IPS-18a (cell line): ENCODE measurements around the gene NOX4.
"Not testable (repeated sequence)": the region's sequence is repeated elsewhere in the genome, so short reads cannot be mapped to it uniquely, and the experiment has no call there.

Source experiments
- H3K27ac ChIP-seq: one replicate; pipeline ENCODE4 v1.5.1; 2013; ENCODE audit warnings: low read length
- H3K27me3 ChIP-seq: one replicate; pipeline ENCODE4 v1.6.1; 2013; ENCODE audit warnings: mild to moderate bottlenecking, low read length; ENCODE audit not compliant: control insufficient read depth, insufficient read depth
- H3K36me3 ChIP-seq: one replicate; pipeline ENCODE4 v1.6.1; 2013; ENCODE audit warnings: low read depth, low read length; ENCODE audit not compliant: control insufficient read depth
- H3K4me1 ChIP-seq: one replicate; pipeline ENCODE4 v1.6.1; 2013; ENCODE audit warnings: low read depth, low read length; ENCODE audit not compliant: control insufficient read depth
- H3K4me3 ChIP-seq: one replicate; pipeline ENCODE4 v1.5.1; 2013; ENCODE audit warnings: low read length
- H3K9ac ChIP-seq: one replicate; pipeline ENCODE4 v1.6.1; 2013; ENCODE audit warnings: mild to moderate bottlenecking, low read length, moderate library complexity
- H3K9me3 ChIP-seq: one replicate; pipeline ENCODE4 v1.6.1; 2013; ENCODE audit warnings: low read depth, low read length; ENCODE audit not compliant: control insufficient read depth

The NOX4 gene

GRCh38 chr11:89288004-89288403, 203.2 kb downstream of the NOX4 start:
- H3K4me1 ChIP-seq, H3K27me3 ChIP-seq, H3K36me3 ChIP-seq, H3K4me3 ChIP-seq, H3K9me3 ChIP-seq, H3K27ac ChIP-seq, H3K9ac ChIP-seq: not testable (repeated sequence)

GRCh38 chr11:89286601-89287000, 204.6 kb downstream of the NOX4 start:
- H3K27ac ChIP-seq, H3K4me1 ChIP-seq, H3K4me3 ChIP-seq, H3K9me3 ChIP-seq, H3K9ac ChIP-seq, H3K36me3 ChIP-seq, H3K27me3 ChIP-seq: not testable (repeated sequence)

- not testable (repeated sequence) for H3K9me3 ChIP-seq, H3K36me3 ChIP-seq, H3K4me3 ChIP-seq, H3K9ac ChIP-seq, H3K27ac ChIP-seq, H3K27me3 ChIP-seq
- H3K4me1 ChIP-seq, result peaks cover 16% of the 10 kb centered on the region
Measured at GRCh38 chr11:89281032-89281677, 210.0 kb downstream of the NOX4 start.

DNA sequence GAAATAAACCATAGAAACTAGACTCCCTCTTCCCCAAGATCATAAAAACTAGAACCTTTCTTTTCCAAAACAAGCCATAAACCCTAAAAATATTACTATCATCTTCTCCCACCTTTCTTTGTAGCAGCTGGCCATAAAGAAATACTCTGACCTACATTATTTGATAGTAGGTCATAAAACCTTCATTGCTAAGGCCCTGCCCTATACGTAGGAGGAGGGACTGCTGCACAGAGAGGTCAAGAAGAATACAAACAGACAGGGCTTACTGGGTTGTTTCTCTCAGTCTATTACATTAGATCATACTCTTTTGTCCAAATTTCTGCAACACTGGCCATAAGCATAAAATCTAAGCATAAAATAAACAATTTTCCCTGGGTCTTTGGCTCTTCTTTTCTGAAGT, 212.0 kb downstream of the NOX4 start:
- no peak overlapping the region for H3K9ac ChIP-seq
- no peaks in the 10 kb centered on the region for H3K36me3 ChIP-seq
- H3K9me3 ChIP-seq, result no peaks in the 10 kb centered on the region
- peaks cover 19% of the 10 kb centered on the region for H3K4me1 ChIP-seq
- no peak overlapping the region for H3K27ac ChIP-seq
- H3K27me3 ChIP-seq, result no peaks in the 10 kb centered on the region
- H3K4me3 ChIP-seq, result no peak overlapping the region

- Histone ChIP-seq H3K9ac (no peak overlapping the region), H3K27me3 (no peaks in the 10 kb centered on the region), H3K4me3 (no peak overlapping the region), H3K27ac (no peak overlapping the region), H3K4me1 (peaks cover 12% of the 10 kb centered on the region), H3K9me3 (no peaks in the 10 kb centered on the region), H3K36me3 (no peaks in the 10 kb centered on the region)
Measured at GRCh38 chr11:89275966-89276365, 215.2 kb downstream of the NOX4 start.
